ENCODE results near the gene BZW2. TPM values are rescaled to one million over a fixed set of nuclear protein-coding genes. Genes with fewer than 3 reads are reported as not detected.
A peak's percentile ranks its signal among the peaks of the same experiment; 100 is the strongest.

BZW2 gene
- polyA plus RNA-seq, 1 donor (not counting 4 experiments of a cell fraction or from before 2014, with no cell fraction given), result 65.7 TPM

DNA sequence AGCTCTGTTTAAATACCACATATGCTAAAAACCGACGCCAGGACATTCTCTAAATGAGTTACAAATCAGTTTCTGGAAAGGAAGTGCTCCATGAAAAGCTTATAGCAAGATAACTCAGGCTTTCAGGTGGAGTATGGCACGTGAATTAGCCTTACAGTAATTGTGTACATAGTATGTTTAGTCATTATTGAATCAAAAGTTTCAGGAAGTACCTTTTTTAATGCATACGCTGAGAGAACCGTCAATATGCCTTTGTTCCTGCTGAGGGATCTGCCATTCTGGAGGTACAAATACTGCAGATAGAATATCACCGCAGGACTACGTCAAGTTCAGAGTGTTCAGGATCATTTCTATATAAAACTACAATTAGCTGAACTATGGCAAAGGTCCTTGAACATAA is 46.1 kb upstream of the BZW2 start:
- FAIRE-seq (no peak), DNase-seq (ENCODE audit: low read depth, low spot score) (no peak)
- H3K4me3 ChIP-seq (ENCODE audit: control insufficient read depth in 2 of 3, extremely low read depth in 1 of 3, insufficient read depth in 2 of 3, low read depth in 1 of 3, low read length in 3 of 3), result no peak overlapping the region
- H3K4me2 ChIP-seq (ENCODE audit: control insufficient read depth, extremely low read depth, insufficient read depth, low read depth, low read length), result no peak overlapping the region
- TF ChIP-seq, protein P1, sequence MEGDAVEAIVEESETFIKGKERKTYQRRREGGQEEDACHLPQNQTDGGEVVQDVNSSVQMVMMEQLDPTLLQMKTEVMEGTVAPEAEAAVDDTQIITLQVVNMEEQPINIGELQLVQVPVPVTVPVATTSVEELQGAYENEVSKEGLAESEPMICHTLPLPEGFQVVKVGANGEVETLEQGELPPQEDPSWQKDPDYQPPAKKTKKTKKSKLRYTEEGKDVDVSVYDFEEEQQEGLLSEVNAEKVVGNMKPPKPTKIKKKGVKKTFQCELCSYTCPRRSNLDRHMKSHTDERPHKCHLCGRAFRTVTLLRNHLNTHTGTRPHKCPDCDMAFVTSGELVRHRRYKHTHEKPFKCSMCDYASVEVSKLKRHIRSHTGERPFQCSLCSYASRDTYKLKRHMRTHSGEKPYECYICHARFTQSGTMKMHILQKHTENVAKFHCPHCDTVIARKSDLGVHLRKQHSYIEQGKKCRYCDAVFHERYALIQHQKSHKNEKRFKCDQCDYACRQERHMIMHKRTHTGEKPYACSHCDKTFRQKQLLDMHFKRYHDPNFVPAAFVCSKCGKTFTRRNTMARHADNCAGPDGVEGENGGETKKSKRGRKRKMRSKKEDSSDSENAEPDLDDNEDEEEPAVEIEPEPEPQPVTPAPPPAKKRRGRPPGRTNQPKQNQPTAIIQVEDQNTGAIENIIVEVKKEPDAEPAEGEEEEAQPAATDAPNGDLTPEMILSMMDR (optimal IDR thresholded peaks at IDR 0.05 in 1 of 3, IDR thresholded peaks at IDR 0.05 in 1 of 3, conservative IDR thresholded peaks at IDR 0.05 in 1 of 3; ENCODE audit: extremely low read depth in 1 of 3, insufficient read depth in 2 of 3, low read length in 3 of 3), result no peak
- TF ChIP-seq EZH2 (IDR thresholded peaks at IDR 0.05; ENCODE audit: low read length), result no peak
- no peaks in the 10 kb centered on the region for H3K27me3 ChIP-seq (ENCODE audit: control insufficient read depth, extremely low read depth, insufficient read depth, low read length)
- H2AFZ ChIP-seq (ENCODE audit: control insufficient read depth, low read length), result no peak overlapping the region
- H4K20me1 ChIP-seq (ENCODE audit: control insufficient read depth, extremely low read depth, insufficient read depth, low read length), result no peaks in the 10 kb centered on the region
- H3K9me3 ChIP-seq (ENCODE audit: control insufficient read depth, low read depth, low read length), result no peaks in the 10 kb centered on the region
- H3K36me3 ChIP-seq (ENCODE audit: control insufficient read depth in 2 of 2, extremely low read depth in 1 of 2, insufficient read depth in 2 of 2, low read length in 2 of 2), result peaks cover 0 to 6% of the 10 kb centered on the region in 2 experiments
- H3K9ac ChIP-seq (ENCODE audit: control insufficient read depth, extremely low read depth, insufficient read depth, low read length), result no peak overlapping the region
- no peak overlapping the region for H3K27ac ChIP-seq (ENCODE audit: control insufficient read depth, insufficient read depth, low read length)
- dilution Hi-C loops (cut with MboI; ENCODE audit: extremely low pct_ligation_motif_present, low sequenced_read_pairs), result no loop called here
- no peaks in the 10 kb centered on the region for H3K79me2 ChIP-seq (ENCODE audit: control insufficient read depth, insufficient read depth, low read length)
- no peaks in the 10 kb centered on the region for H3K9me1 ChIP-seq (ENCODE audit: control insufficient read depth, extremely low read depth, insufficient read depth, low read length)
- H3K4me1 ChIP-seq (ENCODE audit: control insufficient read depth, extremely low read depth, insufficient read depth, low read length), result no peaks in the 10 kb centered on the region

DNA sequence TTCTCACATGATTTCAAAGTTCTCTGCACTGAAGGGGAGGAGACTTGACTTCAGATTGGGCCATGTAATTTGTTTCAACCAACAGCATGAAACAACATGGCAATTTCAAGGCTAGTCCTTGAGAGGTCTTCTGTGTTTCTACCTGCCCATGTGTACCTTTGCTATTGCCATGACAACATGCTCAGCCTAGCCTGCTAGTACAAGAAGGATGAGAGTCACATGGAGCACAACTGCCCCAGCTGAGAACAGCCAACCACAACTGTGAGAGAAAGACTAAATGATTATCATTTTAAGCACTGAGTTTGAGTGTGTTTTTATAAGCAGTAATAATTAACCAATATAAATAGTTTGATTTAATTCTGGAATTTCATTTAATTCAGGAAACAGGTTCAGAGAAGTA is 42.3 kb upstream of the BZW2 start:
- no peaks in the 10 kb centered on the region for H3K4me1 ChIP-seq (ENCODE audit: control insufficient read depth, extremely low read depth, insufficient read depth, low read length)
- H3K4me3 ChIP-seq (ENCODE audit: control insufficient read depth in 2 of 3, extremely low read depth in 1 of 3, insufficient read depth in 2 of 3, low read depth in 1 of 3, low read length in 3 of 3), result no peak overlapping the region
- no peaks in the 10 kb centered on the region for H3K9me3 ChIP-seq (ENCODE audit: control insufficient read depth, low read depth, low read length)
- dilution Hi-C loops (cut with MboI; ENCODE audit: extremely low pct_ligation_motif_present, low sequenced_read_pairs), result no loop called here
- DNase-seq (ENCODE audit: low read depth, low spot score) (no peak), FAIRE-seq (peak; percentile 46)
- peaks cover 0 to 8% of the 10 kb centered on the region in 2 experiments for H3K36me3 ChIP-seq (ENCODE audit: control insufficient read depth in 2 of 2, extremely low read depth in 1 of 2, insufficient read depth in 2 of 2, low read length in 2 of 2)
- H3K27me3 ChIP-seq (ENCODE audit: control insufficient read depth, extremely low read depth, insufficient read depth, low read length), result no peaks in the 10 kb centered on the region
- no peak overlapping the region for H3K4me2 ChIP-seq (ENCODE audit: control insufficient read depth, extremely low read depth, insufficient read depth, low read depth, low read length)
- H3K27ac ChIP-seq (ENCODE audit: control insufficient read depth, insufficient read depth, low read length), result no peak overlapping the region
- H3K9ac ChIP-seq (ENCODE audit: control insufficient read depth, extremely low read depth, insufficient read depth, low read length), result no peak overlapping the region
- H2AFZ ChIP-seq (ENCODE audit: control insufficient read depth, low read length), result no peak overlapping the region
- TF ChIP-seq EZH2 (IDR thresholded peaks at IDR 0.05; ENCODE audit: low read length), result no peak
- TF ChIP-seq, protein P1 (optimal IDR thresholded peaks at IDR 0.05 in 1 of 3, IDR thresholded peaks at IDR 0.05 in 1 of 3, conservative IDR thresholded peaks at IDR 0.05 in 1 of 3; ENCODE audit: extremely low read depth in 1 of 3, insufficient read depth in 2 of 3, low read length in 3 of 3), result no peak
- no peaks in the 10 kb centered on the region for H3K79me2 ChIP-seq (ENCODE audit: control insufficient read depth, insufficient read depth, low read length)
- no peaks in the 10 kb centered on the region for H4K20me1 ChIP-seq (ENCODE audit: control insufficient read depth, extremely low read depth, insufficient read depth, low read length)
- no peaks in the 10 kb centered on the region for H3K9me1 ChIP-seq (ENCODE audit: control insufficient read depth, extremely low read depth, insufficient read depth, low read length)
